OCI-LY1 (cell line): ENCODE data around the gene GDAP1L1.

ENCODE experiments used
- H2AFZ ChIP-seq: fragments of 200-600 bp; sonication (generic), shearing (Covaris generic); 2 replicates; pipeline ENCODE4 v1.6.0; 2014; ENCODE audit warnings: antibody characterized with exemption, mild to moderate bottlenecking, low read length
- H3F3A ChIP-seq: fragments of 200-600 bp; sonication (generic), shearing (Covaris generic); 2 replicates; pipeline ENCODE4 v1.6.0; 2014; ENCODE audit warnings: mild to moderate bottlenecking, antibody characterized with exemption, low read length, moderate library complexity; ENCODE audit not compliant: insufficient read depth
- H3K27ac ChIP-seq: fragments of 200-600 bp; sonication (generic); 2 replicates; pipeline ENCODE4 v1.5.1; 2014; ENCODE audit warnings: low read length, mixed run types, mild to moderate bottlenecking, low read depth; ENCODE audit not compliant: poor library complexity, severe bottlenecking
- H3K27me3 ChIP-seq: fragments of 200-600 bp; sonication (generic); 2 replicates; pipeline ENCODE4 v1.6.0; 2014; ENCODE audit warnings: antibody characterized with exemption, mild to moderate bottlenecking, low read length, moderate library complexity; ENCODE audit not compliant: insufficient read depth
- H3K36me3 ChIP-seq: fragments of 200-600 bp; sonication (generic); 2 replicates; pipeline ENCODE4 v1.6.1; 2014; ENCODE audit warnings: mild to moderate bottlenecking, antibody characterized with exemption, low read length, moderate library complexity, mixed read lengths; ENCODE audit not compliant: insufficient read depth
- H3K4me1 ChIP-seq: fragments of 200-600 bp; sonication (generic); 2 replicates; pipeline ENCODE4 v1.5.1; 2014; ENCODE audit warnings: mild to moderate bottlenecking, low read length, moderate library complexity; ENCODE audit not compliant: insufficient read depth, severe bottlenecking
- H3K4me2 ChIP-seq: fragments of 200-600 bp; sonication (generic), shearing (Covaris generic); 2 replicates; pipeline ENCODE4 v1.6.1; 2014; ENCODE audit warnings: low read length
- H3K4me3 ChIP-seq: fragments of 200-600 bp; sonication (generic); 2 replicates; pipeline ENCODE4 v1.5.1; 2014; ENCODE audit warnings: low read length, low read depth, mild to moderate bottlenecking, mixed read lengths; ENCODE audit not compliant: poor library complexity, severe bottlenecking
- H3K79me2 ChIP-seq: fragments of 200-600 bp; shearing (Covaris generic); 2 replicates; pipeline ENCODE4 v1.6.1; 2016; ENCODE audit warnings: mixed run types, low read length, mixed read lengths; ENCODE audit not compliant: insufficient read depth
- H3K9ac ChIP-seq: fragments of 200-600 bp; sonication (generic), shearing (Covaris generic); 2 replicates; pipeline ENCODE4 v1.6.1; 2014; ENCODE audit warnings: mild to moderate bottlenecking, low read length, mixed read lengths
- H3K9me2 ChIP-seq: fragments of 200-600 bp; sonication (generic), shearing (Covaris generic); 2 replicates; pipeline ENCODE4 v1.6.1; 2014; ENCODE audit warnings: low read depth, mild to moderate bottlenecking, low read length, mixed read lengths
- H3K9me3 ChIP-seq: fragments of 200-600 bp; shearing (Covaris generic); 2 replicates; pipeline ENCODE4 v1.6.1; 2014; ENCODE audit warnings: low read length, mixed read lengths
- H4K20me1 ChIP-seq: fragments of 200-600 bp; sonication (generic), shearing (Covaris generic); 2 replicates; pipeline ENCODE4 v1.6.0; 2016; ENCODE audit warnings: mild to moderate bottlenecking, low read length; ENCODE audit not compliant: insufficient read depth
- EZH2 ChIP-seq: fragments of 200-600 bp; sonication (generic), shearing (Covaris generic); IDR thresholded peaks from 2 replicates; pipeline ENCODE4 v1.8.0; 2017; ENCODE audit warnings: borderline replicate concordance, mixed run types, mild to moderate bottlenecking, antibody characterized with exemption, low read length, moderate library complexity, mixed read lengths
- TF ChIP-seq, protein P1 (sequence below): fragments of 200-600 bp; sonication (generic), shearing (Covaris generic); IDR thresholded peaks from 2 replicates; pipeline ENCODE4 v1.5.1; 2017; ENCODE audit warnings: mild to moderate bottlenecking, antibody characterized with exemption, low read length, moderate library complexity, mixed read lengths

The GDAP1L1 gene

DNA sequence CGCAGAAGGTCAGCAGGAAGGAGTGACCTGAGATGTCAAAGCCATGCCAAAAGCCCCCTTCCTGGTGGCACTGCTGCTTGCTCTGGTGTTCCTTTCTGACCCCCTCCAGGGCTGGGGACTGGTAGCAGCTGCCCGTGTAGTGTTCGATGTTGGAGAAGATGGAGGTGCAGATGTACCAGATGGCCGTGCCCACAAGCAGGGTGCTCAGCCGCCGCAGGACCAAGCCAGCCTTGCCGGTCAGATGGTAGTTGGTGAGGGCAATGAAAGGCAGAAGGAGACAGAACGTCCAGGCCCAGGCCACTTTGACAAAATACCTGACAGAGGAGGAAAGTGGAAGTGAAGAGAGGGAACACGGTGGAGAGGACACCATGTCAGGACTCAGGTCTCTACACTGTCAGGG, 59.8 kb downstream of the GDAP1L1 start:
- Histone ChIP-seq H3K4me3 (no peak overlapping the region), H3K4me2 (no peak overlapping the region), H3K27ac (no peak overlapping the region), H3K9ac (no peak overlapping the region), H3K9me3 (no peaks in the 10 kb centered on the region), H3F3A (no peaks in the 10 kb centered on the region), H2AFZ (no peak overlapping the region), H3K27me3 (no peaks in the 10 kb centered on the region), H3K9me2 (no peaks in the 10 kb centered on the region), H3K79me2 (no peaks in the 10 kb centered on the region), H4K20me1 (no peaks in the 10 kb centered on the region), H3K36me3 (no peaks in the 10 kb centered on the region), H3K4me1 (peaks cover 10% of the 10 kb centered on the region)
- TF ChIP-seq EZH2, result no peak
- TF ChIP-seq, protein P1, sequence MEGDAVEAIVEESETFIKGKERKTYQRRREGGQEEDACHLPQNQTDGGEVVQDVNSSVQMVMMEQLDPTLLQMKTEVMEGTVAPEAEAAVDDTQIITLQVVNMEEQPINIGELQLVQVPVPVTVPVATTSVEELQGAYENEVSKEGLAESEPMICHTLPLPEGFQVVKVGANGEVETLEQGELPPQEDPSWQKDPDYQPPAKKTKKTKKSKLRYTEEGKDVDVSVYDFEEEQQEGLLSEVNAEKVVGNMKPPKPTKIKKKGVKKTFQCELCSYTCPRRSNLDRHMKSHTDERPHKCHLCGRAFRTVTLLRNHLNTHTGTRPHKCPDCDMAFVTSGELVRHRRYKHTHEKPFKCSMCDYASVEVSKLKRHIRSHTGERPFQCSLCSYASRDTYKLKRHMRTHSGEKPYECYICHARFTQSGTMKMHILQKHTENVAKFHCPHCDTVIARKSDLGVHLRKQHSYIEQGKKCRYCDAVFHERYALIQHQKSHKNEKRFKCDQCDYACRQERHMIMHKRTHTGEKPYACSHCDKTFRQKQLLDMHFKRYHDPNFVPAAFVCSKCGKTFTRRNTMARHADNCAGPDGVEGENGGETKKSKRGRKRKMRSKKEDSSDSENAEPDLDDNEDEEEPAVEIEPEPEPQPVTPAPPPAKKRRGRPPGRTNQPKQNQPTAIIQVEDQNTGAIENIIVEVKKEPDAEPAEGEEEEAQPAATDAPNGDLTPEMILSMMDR, result no peak

DNA sequence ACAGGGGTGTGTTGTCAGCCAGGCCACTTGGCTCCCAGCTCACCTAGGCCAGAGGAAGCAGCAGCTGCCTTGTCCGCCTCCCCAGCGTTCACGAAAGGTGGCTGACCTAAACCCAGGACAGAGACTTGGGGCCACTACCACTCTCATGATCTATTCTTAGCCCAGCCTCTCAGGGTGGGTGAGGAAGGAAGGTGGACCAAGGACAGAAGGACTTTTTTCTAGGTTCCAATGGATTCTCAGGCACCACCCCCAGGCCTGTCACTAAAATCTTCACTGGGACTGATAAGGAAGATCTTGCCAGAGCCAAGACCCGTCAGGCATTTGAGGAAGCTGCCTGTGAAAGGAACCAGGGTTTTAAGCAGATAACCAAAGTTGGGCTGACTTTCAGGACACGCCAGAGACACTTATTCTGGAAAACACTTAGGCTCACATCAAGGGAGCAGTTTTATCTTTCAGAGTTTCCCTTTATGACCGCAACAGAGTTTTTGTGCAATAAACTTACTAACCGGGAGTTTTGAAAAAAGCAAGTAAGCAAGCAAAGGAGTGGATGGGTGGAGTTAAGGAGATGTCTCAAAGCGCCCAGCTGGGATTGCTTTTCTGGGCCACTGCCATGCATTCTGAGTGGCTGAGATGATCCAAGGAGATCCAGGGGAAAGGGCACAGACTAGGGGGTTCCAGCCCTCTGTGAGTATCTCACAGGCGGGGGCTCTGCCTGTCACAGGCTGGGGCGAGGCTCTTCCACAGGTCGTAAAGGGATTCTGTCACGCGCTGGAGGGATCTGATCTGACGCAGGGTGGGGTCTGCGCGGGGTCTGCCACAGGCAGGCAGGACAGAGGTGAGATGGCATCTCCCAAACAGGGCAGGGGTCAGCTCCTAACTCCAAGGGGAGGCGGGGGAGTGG, 62.9 kb downstream of the GDAP1L1 start:
- H3K4me1 ChIP-seq, result peaks cover 10% of the 10 kb centered on the region
- peak overlapping the region; percentile 69; the same call in 1 of the 2 replicates for H3K9ac ChIP-seq
- H3K9me2 ChIP-seq, result no peaks in the 10 kb centered on the region
- no peak for TF ChIP-seq EZH2
- TF ChIP-seq, protein P1, result no peak
- no peak overlapping the region for H3K27ac ChIP-seq
- no peaks in the 10 kb centered on the region for H3K27me3 ChIP-seq
- peak overlapping the region; percentile 79 for H3K4me2 ChIP-seq
- H3F3A ChIP-seq, result no peaks in the 10 kb centered on the region
- H3K79me2 ChIP-seq, result no peaks in the 10 kb centered on the region
- no peaks in the 10 kb centered on the region for H3K36me3 ChIP-seq
- no peaks in the 10 kb centered on the region for H3K9me3 ChIP-seq
- H4K20me1 ChIP-seq, result no peaks in the 10 kb centered on the region
- peak overlapping the region; percentile 69 for H3K4me3 ChIP-seq
- no peak overlapping the region for H2AFZ ChIP-seq

DNA sequence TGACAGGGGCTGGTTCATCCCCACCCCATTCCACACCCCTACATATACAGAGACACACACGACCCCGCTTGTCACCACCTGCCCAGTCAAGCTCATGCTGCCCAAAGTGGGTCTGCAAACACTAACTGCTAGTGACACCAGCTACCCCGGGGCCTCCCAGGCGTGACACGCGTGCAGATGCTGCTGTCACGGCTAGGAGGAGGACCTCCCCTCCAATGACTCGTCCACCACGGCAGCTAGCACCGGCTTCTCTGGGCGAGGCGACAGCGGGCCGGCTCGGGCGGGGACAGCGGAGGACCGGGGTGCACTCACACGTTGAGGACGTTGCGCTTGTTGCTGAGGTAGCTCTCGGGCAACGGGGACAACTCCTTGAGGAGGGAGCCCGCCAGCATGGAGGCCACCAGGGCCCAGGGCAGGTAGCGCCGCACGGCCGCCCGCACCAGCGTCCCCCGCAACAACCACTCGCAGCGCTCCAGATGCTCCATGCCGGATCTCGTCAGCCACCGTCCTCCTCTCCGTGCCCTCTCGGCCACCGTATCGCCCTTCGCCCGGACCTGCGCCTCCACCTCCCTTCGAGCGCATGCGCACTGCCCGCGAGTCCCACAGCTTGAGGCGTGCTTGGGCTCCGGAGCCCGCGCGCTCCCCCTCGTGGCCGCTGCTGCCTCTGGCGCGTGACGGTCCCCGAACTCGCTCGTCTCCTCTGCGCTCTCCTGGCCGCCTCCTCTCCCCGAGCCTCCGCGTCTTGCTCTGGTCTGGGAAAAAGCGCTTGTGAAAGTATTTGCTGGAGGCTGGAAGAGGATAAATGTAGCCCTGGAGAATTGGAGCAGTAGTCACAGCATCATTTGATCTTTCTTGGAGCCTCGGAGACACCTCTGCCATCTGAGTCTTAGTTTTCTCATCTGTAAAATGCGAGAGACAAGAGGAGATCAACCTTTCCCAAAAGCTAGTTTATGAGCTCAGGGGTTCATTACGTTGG, 63.8 kb downstream of the GDAP1L1 start, which contains the start of gene FITM2:
Gene FITM2, minus strand, starts transcription at position 539 of the 976 bp plus-strand sequence. Its CDS starts 54 bp downstream, at position 485.
- peak within 1 kb of the TSS; percentile 69 for H3K9ac ChIP-seq
- no peaks in the 10 kb centered on the region for H3F3A ChIP-seq
- H3K27me3 ChIP-seq, result no peaks in the 10 kb centered on the region
- H3K4me3 ChIP-seq, result peak within 1 kb of the TSS; percentile 69
- peak within 1 kb of the TSS; percentile 79 for H3K4me2 ChIP-seq
- no peaks in the 10 kb centered on the region for H3K79me2 ChIP-seq
- no peaks in the 10 kb centered on the region for H3K36me3 ChIP-seq
- H3K9me2 ChIP-seq, result no peaks in the 10 kb centered on the region
- no peak for TF ChIP-seq EZH2
- TF ChIP-seq, protein P1, result peak; percentile 92
- 0 out of 2 replicates have a peak within 1 kb of the TSS, but pooled peaks have one; percentile 3 for H2AFZ ChIP-seq
- H3K4me1 ChIP-seq, result peaks cover 10% of the 10 kb centered on the region
- no peak within 1 kb of the TSS for H3K27ac ChIP-seq
- no peaks in the 10 kb centered on the region for H3K9me3 ChIP-seq
- no peaks in the 10 kb centered on the region for H4K20me1 ChIP-seq
